ENCODE measurements around the gene LDLRAD3.

LDLRAD3 gene

DNA sequence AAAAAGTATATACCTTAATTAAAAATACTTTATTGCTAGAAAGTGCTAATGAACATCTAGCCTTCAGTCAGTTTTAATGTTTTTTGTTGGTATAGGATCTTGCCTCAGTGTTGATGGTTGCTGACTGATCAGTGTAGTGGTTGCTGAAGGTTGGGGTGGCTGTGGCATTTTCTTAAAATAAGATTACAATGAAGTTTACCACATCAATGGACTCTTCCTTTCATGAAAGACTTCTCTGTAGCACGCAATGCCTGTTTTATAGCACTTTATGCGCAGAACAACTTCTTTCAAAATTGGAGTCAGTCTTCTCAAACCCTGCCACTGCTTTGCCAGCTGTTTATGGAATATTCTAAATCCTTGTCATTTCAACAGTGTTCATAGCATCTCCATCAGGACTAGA lies 50.6 kb downstream of the LDLRAD3 start (continued):
- TF ChIP-seq ESRRG (CRISPR knock-in tag; IDR thresholded peaks at IDR 0.05) (no peak), ZNF565 (CRISPR knock-in tag; conservative IDR thresholded peaks at IDR 0.05; ENCODE audit: low read depth) (no peak)

DNA sequence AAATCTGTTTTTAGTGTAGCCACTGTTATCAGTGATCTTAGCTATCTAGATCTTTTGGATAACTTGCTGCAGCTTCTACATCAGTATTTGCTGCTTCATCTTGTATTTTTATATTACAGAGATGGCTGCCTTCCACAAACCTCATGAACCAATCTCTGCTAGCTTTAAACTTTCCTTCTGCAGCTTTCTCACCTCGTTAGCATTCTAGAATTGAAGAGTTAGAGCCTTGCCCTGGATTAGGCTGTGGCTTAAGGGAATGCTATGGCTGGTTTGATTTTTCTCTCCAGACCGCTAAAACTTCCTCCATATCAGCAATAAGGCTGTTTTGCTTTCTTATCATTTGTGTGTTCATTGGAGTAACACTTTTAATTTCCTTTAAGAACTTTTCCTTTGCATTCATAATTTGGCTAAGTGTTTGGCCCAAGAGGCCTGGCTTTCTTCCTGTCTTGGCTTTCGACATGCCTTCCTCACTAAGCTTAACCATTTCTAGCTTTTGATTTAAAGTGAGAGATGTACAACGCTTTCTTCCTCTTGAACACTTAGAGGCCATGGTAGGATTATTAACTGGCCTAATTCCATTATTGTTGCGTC lies 51.9 kb downstream of the LDLRAD3 start:
- ATAC-seq: no peak
- no peak for TF ChIP-seq ISL1 (CRISPR knock-in tag; IDR thresholded peaks at IDR 0.05)
- TF ChIP-seq OSR1 (CRISPR knock-in tag; IDR thresholded peaks at IDR 0.05): no peak
- TF ChIP-seq ZNF565 (CRISPR knock-in tag; conservative IDR thresholded peaks at IDR 0.05; ENCODE audit: low read depth): no peak
- TF ChIP-seq, protein P1, sequence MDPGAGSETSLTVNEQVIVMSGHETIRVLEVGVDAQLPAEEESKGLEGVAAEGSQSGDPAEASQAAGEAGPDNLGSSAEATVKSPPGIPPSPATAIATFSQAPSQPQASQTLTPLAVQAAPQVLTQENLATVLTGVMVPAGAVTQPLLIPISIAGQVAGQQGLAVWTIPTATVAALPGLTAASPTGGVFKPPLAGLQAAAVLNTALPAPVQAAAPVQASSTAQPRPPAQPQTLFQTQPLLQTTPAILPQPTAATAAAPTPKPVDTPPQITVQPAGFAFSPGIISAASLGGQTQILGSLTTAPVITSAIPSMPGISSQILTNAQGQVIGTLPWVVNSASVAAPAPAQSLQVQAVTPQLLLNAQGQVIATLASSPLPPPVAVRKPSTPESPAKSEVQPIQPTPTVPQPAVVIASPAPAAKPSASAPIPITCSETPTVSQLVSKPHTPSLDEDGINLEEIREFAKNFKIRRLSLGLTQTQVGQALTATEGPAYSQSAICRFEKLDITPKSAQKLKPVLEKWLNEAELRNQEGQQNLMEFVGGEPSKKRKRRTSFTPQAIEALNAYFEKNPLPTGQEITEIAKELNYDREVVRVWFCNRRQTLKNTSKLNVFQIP (CRISPR knock-in tag; IDR thresholded peaks at IDR 0.05; ENCODE audit: borderline replicate concordance, low read depth): no peak
- no peak for TF ChIP-seq ZFP3 (CRISPR knock-in tag; IDR thresholded peaks at IDR 0.05)
- no peak for TF ChIP-seq BACH2 (CRISPR knock-in tag; IDR thresholded peaks at IDR 0.05; ENCODE audit: borderline replicate concordance)
- no peak for TF ChIP-seq ZNF70 (CRISPR knock-in tag; IDR thresholded peaks at IDR 0.05)
- no peak for TF ChIP-seq GLIS3 (CRISPR knock-in tag; IDR thresholded peaks at IDR 0.05)

DNA sequence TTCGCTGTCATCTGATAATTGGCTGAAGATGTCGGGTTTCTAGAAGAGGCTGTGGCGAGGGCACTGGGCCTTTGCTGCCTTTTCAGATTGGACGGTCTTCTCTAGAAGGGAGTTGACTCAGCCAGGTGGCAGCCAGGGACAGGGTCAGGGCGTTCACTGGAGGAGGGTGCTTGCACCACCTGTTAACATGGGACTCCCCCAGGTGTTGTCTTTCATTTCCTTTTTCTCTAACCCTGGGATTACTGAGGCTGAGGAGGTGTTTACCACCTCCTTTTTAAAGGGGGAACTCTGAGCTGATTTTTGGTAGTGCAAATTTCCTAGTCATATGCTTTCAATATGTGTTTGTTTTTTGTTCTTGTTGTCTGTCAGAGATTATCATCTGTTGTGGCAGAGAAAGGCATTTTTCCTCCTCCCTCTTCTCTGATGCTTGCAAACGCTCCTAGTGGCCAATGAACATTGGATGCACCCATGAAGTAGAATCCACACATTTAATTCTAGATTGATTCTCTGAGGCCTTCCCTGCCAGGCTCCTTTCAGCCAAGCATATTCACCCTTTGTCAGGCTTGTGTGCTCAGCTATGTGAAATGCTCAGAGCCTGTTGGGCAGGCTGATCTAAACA lies 54.1 kb downstream of the LDLRAD3 start:
- TF ChIP-seq SNAI2 (CRISPR knock-in tag; IDR thresholded peaks at IDR 0.05) (no peak), ZNF70 (CRISPR knock-in tag; IDR thresholded peaks at IDR 0.05) (no peak), ZNF565 (CRISPR knock-in tag; conservative IDR thresholded peaks at IDR 0.05; ENCODE audit: low read depth) (no peak), ZFP3 (CRISPR knock-in tag; IDR thresholded peaks at IDR 0.05) (no peak), TCF4 (CRISPR knock-in tag; IDR thresholded peaks at IDR 0.05; ENCODE audit: borderline replicate concordance) (no peak), ZC3H10 (CRISPR knock-in tag; IDR thresholded peaks at IDR 0.05) (no peak), ZNF8 (CRISPR knock-in tag; IDR thresholded peaks at IDR 0.05) (no peak), PPARA (CRISPR knock-in tag; IDR thresholded peaks at IDR 0.05; ENCODE audit: borderline replicate concordance) (no peak), ARNTL (CRISPR knock-in tag; IDR thresholded peaks at IDR 0.05; ENCODE audit: borderline replicate concordance, low read depth) (no peak), RARB (CRISPR knock-in tag; IDR thresholded peaks at IDR 0.05) (no peak), BACH2 (CRISPR knock-in tag; IDR thresholded peaks at IDR 0.05; ENCODE audit: borderline replicate concordance) (no peak), ZFP30 (CRISPR knock-in tag; IDR thresholded peaks at IDR 0.05) (no peak), CSDC2 (CRISPR knock-in tag; IDR thresholded peaks at IDR 0.05) (no peak), ESRRG (CRISPR knock-in tag; IDR thresholded peaks at IDR 0.05) (no peak), TOX (CRISPR knock-in tag; IDR thresholded peaks at IDR 0.05; ENCODE audit: borderline replicate concordance) (no peak)
- TF ChIP-seq, protein P2, sequence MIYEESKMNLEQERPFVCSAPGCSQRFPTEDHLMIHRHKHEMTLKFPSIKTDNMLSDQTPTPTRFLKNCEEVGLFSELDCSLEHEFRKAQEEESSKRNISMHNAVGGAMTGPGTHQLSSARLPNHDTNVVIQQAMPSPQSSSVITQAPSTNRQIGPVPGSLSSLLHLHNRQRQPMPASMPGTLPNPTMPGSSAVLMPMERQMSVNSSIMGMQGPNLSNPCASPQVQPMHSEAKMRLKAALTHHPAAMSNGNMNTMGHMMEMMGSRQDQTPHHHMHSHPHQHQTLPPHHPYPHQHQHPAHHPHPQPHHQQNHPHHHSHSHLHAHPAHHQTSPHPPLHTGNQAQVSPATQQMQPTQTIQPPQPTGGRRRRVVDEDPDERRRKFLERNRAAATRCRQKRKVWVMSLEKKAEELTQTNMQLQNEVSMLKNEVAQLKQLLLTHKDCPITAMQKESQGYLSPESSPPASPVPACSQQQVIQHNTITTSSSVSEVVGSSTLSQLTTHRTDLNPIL (CRISPR knock-in tag; IDR thresholded peaks at IDR 0.05; ENCODE audit: low read depth): no peak
- TF ChIP-seq, protein P3, sequence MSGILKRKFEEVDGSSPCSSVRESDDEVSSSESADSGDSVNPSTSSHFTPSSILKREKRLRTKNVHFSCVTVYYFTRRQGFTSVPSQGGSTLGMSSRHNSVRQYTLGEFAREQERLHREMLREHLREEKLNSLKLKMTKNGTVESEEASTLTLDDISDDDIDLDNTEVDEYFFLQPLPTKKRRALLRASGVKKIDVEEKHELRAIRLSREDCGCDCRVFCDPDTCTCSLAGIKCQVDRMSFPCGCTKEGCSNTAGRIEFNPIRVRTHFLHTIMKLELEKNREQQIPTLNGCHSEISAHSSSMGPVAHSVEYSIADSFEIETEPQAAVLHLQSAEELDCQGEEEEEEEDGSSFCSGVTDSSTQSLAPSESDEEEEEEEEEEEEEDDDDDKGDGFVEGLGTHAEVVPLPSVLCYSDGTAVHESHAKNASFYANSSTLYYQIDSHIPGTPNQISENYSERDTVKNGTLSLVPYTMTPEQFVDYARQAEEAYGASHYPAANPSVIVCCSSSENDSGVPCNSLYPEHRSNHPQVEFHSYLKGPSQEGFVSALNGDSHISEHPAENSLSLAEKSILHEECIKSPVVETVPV (CRISPR knock-in tag; IDR thresholded peaks at IDR 0.05): no peak
- no peak for ATAC-seq

DNA sequence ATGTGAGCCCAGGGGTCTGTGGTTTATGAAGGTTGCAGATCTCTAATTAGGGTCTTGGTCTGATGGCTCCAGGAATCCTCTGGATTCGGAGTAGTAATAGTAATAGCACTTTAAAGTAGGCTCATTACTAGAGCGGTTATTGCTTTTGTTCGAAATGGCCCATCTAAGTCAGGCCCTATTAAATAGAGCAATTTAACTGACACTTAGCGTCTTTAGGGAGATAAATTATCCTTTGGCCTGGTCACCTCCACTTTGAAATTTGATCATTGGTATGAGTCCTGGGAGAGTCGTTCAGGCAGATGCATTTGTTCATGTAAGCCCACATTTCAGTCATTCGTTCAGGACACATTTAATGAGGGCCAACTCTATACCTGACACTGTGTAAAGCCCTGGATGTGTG lies 54.8 kb downstream of the LDLRAD3 start:
- no peak for TF ChIP-seq ZNF565 (CRISPR knock-in tag; conservative IDR thresholded peaks at IDR 0.05; ENCODE audit: low read depth)
- TF ChIP-seq ZNF70 (CRISPR knock-in tag; IDR thresholded peaks at IDR 0.05): no peak
- TF ChIP-seq PPARA (CRISPR knock-in tag; IDR thresholded peaks at IDR 0.05; ENCODE audit: borderline replicate concordance): no peak
- no peak for TF ChIP-seq BACH2 (CRISPR knock-in tag; IDR thresholded peaks at IDR 0.05; ENCODE audit: borderline replicate concordance)
- TF ChIP-seq ZNF8 (CRISPR knock-in tag; IDR thresholded peaks at IDR 0.05): no peak
- no peak for TF ChIP-seq TCF4 (CRISPR knock-in tag; IDR thresholded peaks at IDR 0.05; ENCODE audit: borderline replicate concordance)
- TF ChIP-seq ZFP30 (CRISPR knock-in tag; IDR thresholded peaks at IDR 0.05): no peak
- no peak for TF ChIP-seq TOX (CRISPR knock-in tag; IDR thresholded peaks at IDR 0.05; ENCODE audit: borderline replicate concordance)
- TF ChIP-seq, protein P3 (CRISPR knock-in tag; IDR thresholded peaks at IDR 0.05): no peak
- ATAC-seq: no peak

All from SK-N-SH treated with all-trans-retinoic acid at 6 μM for 48 hours (cell line).